GM18868 (cell line): ENCODE results near the gene PRKAR1B.

ENCODE experiments used
- ATAC-seq: cut with Tn5 transposase; IDR thresholded peaks from one replicate; pipeline ENCODE4 v1.9.1; 2021; ENCODE audit warnings: mild to moderate bottlenecking, moderate library complexity; ENCODE audit not compliant: unreplicated experiment

PRKAR1B gene

DNA sequence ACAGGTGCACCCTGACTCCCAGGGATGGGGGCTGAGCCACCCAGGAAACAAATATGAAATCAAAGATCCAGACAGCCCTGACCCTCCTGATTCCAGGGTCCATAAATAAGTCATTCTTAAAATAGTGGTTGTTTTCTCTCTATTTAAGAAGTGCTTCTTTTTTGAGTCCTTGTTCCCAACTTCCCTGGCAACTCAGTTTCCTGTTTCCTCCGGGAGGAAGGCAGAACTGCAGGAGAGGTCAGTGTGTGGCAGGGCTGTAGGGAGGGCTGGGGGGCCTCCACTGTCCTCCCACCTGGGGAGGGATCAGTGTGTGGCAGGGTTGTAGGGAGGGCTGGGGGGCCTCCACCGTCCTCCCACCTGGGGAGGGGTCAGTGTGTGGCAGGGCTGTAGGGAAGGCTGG, 118.7 kb downstream of the PRKAR1B start:
- ATAC-seq = no peak

DNA sequence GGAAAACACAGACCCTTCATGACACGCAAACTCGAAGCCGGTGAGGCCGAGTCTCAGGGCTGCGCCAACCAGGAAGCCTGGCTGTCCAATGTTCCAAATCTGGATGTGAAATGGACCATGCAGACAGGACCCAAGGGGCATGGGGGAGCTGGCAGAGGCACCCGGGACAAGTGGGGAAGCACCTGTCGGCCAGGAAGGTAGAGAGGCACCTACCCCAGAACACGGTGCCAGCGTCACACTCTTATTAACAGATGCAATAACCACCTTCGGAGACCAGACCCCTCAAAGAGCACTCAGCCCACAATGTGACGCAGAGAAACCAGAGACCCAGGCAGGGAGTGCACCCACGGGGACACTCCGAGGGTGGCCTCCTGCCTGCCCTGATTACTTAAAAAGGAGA, 119.1 kb downstream of the PRKAR1B start:
- no peak for ATAC-seq

DNA sequence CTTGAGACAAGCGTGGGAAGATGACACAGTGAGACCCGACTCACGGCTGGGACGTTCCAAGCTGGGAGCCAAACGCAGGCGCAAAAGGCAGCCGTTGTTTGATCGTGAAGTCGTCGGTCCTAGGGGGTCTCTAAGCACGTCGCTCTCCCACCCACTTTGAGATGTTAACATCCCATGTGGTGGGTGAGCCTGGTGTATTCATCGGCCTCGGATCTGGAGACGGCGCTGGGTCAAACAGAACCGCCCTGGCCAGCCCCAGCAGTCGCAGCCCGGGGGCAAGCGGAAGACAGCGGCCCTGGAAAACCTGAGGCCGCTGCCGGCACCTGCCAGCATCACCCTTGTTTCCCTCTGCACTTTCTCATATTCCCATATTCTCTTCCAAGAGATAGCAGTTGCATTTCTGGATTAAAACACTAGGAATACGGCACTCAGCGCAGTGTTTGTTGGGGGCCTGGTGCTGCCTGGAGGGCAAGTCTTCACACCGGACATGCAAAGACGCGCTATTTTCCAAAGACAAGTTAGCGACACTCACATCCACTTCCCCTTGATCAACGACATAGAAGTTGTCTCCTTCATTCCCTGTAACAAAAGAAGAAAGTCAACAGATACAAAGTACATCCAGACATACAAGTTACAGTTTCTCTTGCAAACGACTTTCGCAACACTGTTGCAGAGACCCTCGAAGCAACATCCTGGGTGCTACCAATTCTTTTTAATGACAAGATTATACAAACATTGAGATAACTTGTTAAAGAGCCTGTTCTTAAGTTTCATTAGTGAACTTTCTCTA, 121.2 kb downstream of the PRKAR1B start:
- no peak for ATAC-seq

DNA sequence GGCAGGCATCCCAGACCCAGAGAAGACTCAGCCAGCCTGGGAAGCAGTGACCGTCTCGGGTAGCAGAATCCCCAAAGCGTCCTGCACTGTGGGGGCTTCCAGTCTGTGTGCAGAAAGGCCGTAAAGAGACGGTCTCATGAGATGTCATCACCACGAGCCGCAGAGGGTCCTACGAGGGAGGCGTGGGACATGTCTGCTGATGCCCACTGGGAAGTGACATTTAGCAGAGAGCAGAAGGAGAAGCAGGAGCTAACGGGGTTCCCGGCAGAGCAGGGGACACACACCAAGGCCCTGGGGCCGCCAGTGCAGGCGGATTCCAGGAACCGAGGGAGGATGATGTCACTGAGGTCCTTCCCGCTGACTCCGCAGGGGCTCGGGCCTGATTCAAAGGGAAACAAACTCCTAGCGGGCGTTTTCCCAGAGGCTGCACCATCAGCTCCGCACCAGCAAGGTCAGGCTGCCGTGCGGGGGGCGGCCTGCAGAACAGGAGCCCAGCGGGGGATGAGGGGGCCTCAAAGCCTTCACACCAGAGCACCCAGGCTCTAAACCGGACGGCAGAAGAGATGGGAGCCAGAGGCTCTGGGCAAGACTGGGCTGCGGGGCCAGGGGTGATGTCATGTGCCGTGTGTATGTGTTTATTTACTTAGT, 122.1 kb downstream of the PRKAR1B start:
- no peak for ATAC-seq

- peak; percentile 71 for ATAC-seq
These were observed 122.8 kb downstream of the PRKAR1B start for GRCh38 chr7:604001-604883.

GRCh38 chr7:603152-603951, 123.7 kb downstream of the PRKAR1B start:
- ATAC-seq = no peak

DNA sequence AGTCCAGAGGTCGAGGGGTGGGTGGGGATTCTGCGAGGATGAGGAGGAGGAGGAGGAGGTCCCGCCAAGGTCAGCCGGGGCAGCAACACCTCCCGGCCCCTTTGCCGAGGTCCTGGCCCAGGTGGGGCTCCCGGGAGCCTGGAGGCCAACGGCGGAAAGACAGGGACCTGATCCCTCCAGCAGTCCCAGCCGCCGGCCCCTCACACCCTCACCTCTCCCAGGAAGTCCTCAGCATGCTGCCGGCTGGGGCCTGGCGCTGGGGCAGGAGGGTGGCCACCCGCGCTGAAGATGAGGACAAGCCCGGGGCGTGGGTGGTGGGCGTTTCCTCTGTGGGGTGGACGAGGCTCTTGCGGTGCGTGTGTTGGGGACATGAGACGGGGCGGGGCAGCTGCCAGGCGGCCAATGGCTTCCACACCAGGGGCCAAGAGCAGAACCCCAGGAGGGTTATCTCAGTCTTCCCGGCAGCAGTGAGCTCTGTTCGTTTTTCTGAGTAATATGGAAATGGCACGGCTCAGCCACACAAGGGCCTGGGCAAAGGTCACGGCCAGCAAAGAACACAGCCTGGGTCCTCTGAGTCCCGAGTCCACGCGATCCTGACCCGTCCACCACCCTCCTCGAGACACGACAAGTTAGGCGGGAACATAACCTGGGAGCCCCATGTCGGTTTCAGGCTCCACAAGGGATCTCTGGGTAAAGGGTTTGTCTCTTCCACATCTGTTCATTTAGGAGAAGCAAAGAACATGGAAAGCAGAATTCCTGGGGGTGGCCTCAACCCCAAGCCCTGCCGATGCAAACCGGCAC, 124.5 kb downstream of the PRKAR1B start:
- no peak for ATAC-seq

- peak; percentile 61 for ATAC-seq
These were observed 125.3 kb downstream of the PRKAR1B start for GRCh38 chr7:601595-602340.

- ATAC-seq = no peak
These were observed 126.0 kb downstream of the PRKAR1B start for GRCh38 chr7:601036-601594.

GRCh38 chr7:600149-601035, 126.7 kb downstream of the PRKAR1B start:
- ATAC-seq = no peak

- ATAC-seq = no peak
These were observed 128.2 kb downstream of the PRKAR1B start for GRCh38 chr7:598899-599298.

DNA sequence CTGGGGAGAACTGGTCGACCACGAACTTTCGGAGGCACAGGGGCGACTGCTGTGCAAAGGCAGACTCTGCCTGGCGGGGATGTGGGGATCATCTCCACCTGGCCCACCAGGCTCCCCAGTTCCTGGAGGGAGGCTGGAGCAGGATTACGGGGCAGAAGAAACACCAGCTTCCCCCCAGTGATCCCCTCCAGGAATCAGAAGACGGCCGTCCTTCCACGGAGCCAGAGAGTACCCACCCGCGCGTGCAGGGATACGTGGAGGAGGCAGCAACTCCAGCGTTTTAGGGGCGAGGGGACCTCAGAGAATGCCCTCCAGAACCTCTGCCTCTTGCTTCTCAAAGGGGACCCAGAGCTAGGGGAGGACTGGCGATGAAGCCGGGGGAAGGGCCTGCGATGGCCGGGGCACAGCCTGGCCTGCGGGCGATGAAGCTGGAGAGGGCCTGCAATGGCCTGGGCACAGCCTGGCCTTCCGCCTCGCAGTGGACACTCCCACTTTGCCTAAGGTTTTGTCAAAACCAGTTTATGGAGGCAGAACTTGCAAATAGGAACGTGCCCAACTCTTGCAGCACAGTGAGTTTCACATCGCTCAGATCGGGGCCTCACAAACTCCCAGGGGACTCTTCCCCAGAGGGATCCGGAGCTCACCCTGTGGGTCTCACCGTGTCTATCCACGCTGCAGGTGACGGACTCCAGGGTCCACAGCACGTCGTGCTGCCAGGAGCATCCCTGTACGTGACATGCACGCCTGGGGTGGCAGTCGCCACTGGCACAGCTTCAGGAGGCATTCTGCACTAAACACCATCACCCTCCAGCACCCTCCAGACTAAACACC, 129.5 kb downstream of the PRKAR1B start:
- ATAC-seq = no peak

GRCh38 chr7:596819-597182, 130.3 kb downstream of the PRKAR1B start:
- ATAC-seq = no peak

- ATAC-seq = no peak
These were observed 130.8 kb downstream of the PRKAR1B start for GRCh38 chr7:596071-596818.

DNA sequence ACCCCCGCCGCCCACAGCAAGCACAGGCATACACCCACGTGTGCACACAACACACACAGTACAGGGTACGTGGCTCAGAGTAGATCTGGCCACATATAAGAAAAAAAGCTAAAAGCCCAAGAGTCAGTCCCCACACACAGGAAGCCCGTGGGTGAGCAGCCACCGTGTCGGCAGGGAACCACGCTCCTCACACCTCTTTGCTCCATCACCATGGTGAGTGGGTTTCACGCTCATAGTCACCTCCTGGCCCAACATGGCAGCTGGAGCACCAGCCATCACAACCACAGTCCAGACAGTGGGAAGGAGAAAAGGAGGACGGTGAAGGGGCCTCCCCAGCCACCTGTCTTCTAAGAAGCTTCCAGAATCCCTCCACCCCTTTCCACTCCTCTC, 131.5 kb downstream of the PRKAR1B start:
- no peak for ATAC-seq

DNA sequence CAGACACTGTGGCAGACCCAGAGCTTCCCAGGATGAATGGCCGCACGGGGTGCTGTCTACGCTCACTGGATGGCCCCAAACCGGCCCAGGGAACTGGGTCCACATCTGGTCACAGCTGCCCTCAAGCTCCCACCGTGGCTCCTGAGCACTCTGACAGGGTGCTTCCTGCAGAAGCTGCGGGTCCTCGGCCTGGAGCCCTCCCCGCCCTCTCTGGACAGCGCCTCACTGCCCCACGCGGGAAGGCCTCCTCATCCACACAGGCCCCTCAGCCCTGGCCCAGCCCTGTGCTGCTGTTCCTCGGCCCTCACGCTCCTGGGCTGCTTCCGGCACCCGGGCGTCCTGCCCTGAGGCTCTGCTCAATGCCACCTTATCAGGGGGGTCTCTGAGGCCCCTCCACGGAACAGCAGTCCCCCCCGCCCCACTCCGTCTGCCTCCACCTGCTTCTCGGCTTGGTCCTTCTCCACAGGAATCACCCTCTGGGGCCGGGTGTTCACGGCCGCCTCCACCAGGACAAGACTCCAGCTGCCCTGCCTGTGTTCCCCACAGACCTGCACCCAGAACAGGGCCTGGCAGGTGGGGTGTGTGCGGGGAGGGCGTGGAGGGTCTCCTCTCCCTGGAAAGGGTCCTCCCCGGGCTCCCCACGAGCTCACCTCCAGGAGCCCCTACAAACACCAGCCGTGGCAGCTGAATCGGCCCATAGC, 132.0 kb downstream of the PRKAR1B start:
- ATAC-seq = no peak
